CD4-positive, alpha-beta T cell treated with Interleukin-2 at 100 ng/mL for 4 hours (primary cell): ENCODE results near the gene DPH1.

Experiments
- DNase-seq: peaks from one replicate; pipeline ENCODE4 v3.0.0-alpha.2; 2020; ENCODE audit warnings: low spot score

The DPH1 gene

DNA sequence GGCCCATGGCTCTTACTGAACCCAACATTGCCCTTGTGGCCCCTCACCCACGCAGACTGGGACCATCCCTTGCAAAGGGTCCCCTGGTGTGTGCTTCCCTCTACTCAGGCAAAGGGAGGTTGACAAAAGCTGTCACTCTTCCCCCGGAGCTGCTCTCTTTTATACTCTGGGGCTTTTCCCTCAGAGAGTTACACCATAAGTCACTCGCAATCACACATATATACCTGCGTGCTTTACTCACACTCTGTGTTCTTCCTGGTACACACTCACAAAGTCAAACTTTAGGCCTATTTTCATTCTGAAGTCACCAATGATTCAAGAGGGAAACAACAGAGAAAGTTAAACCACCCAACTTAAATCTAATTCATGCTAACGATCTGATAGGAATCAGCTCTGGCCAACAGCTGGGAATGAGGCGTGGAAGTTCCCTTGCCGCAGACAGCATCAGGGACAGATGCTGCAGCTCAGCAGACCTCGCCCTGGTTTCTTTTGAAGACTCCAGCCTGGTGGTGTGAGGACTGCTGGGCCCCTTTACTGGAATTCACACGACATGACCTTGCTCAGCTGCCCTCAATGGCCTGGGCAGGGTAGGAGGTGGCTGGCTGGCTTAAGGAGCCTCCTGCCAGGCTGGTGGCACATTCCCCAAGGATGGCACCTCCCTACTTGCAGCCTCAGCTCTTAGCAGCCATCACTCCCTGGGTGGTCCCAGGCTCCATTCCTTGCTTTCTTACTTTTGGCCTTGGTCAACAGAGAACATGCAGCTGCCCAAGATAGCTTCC is 52.2 kb downstream of the DPH1 start:
- DNase-seq = no peak

GRCh38 chr17:2083613-2084035 is 53.7 kb downstream of the DPH1 start:
- DNase-seq = no peak

DNA sequence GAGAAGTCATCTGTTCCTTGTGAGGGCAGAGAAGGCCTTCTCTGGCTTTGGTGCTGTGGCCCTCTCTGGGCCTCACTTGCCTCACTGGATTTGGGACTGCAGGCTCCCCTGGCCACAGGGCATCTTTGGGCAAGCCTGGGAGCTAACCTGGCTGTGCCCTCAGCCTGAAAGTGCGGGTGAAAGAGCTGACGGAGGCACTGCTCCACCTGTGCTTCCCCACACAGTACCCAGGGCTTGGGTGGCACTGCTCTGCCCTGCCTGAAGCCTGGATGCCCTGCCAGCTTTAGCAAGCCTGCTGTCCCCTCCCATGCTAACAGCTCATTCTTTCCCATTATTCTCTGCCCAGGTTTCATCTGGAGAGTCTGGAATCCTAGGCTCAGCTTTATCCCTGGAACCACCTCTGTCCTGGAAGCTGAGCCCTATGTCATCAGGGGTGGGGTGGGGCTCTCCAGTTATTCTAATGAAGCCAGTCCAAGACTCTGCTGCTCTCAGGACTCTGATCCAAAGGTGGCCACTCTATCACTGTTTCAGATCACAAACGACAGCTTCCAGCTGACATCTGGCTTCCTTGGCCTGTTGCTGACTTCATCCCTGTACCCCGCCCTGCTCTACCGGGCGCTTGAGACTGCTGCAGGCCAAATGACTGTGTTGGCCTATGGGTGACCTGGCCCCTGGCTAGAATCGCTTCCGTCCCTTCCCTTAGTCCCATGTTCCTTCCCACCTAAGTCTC is 54.2 kb downstream of the DPH1 start:
- DNase-seq = no peak

DNA sequence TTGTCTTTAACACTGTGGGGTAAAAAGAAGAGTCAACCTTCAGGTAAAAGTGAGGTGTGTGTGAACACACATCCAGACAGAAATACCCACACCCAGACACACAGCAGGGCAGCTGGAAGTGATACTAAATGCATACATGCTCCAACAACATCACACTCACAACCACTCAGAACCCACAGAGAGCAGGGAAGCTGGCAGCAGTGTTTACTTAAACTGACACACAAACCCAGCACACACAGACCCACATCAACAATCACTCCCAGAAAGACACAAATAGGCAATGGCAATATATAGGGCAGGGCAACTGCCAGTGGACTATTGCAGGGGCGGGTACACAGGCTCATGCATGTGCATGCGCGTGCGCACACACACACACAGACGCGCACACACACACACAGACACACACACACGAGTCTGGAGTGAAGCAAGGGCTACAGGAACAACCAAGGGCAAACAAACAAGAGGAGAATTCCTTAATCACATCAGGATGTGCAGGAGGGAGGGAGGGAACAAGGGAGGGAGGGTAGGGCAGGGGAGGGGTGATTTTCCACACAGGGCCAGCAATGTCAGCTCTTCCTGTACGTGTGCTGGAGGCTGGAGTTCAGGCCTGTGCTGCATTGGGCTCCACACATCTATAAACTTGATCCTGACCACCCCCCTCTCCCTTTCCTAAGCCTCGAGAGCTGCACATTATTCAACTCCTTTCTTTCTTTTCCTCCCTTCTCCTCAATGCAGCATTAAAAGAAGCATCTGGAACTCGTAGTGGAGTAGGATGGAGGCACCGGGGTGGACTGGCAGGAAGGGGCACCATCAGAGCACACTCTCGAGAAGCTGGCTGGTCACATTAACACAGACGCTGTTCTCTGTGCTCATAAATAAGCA is 55.1 kb downstream of the DPH1 start:
- no peak for DNase-seq

DNA sequence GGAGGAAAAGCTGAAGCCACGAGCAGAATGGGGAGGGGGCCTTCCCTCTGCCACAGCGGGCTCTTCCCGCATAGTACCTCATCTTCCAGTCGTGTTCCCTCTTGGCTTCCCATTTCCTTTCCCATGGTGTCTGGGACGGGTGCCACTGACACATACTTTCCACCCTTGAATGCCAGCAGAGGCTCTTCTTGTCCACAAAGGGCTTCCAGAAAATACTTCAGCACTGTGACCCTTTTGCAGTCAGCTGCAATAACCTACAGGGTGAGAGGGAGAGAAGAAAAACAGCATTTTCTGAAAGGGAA is 55.6 kb downstream of the DPH1 start:
- DNase-seq = no peak

DNA sequence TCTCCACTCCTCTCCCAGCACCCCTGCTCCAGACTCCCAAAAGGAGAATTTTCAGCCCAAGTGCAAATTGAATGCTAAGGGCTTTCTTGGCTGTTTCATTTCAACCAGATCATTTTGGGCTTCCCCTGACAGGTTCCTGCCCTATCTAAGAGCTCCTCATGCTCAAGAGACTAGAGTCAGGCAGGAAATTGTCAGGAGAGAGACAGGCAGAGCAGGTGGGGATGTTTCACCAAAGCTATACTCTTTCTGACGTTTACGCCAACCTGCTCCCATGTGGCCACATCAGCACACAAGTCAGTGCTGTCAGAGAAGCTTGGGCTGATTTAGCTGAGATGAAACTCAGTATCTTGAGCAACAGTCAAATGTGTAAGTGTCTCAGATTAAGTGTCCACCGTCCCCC is 56.4 kb downstream of the DPH1 start:
- no peak for DNase-seq

- peak; percentile 50 for DNase-seq
These were observed 57.8 kb downstream of the DPH1 start for GRCh38 chr17:2087597-2088211.

DNA sequence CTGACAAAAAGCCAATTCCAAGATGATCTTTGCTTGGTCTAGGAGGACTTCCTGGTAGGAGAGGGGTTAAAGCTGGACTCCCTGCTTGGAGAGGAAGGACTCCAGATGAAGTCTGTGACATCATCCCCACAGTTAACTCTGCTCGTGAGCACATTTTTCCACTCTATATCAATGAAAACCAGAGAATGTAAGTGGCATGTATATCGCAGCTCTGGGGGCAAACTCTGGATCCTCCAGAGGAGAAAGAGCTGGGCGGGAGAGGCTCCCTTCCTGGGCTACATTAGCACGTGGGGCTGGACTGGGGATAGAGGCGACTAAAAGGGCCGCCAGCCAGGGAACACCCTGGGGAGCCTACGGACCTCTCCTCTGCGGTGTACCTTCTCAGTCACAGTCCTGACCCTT is 59.1 kb downstream of the DPH1 start:
- no peak for DNase-seq

DNA sequence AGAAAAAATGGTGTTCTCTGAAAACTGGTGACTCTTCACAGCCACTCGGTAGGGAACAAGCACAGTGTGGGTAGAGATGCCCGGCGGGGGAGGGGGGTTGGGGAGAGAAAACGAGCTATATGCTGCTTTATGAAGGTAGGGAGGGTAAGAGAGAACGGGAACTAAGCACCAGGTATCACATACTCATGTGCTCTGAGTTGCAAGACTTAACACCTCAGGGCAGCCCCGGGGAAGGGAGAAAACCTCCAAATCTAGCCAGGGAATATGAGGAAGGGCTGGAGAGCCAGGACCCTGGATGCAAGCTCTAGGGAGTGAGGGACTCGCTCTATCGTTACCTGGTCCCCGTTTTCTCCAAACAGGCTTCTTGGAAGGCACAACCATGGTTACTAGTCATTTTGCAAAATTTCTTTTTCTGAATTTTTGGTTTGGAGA is 60.3 kb downstream of the DPH1 start:
- DNase-seq = no peak

DNA sequence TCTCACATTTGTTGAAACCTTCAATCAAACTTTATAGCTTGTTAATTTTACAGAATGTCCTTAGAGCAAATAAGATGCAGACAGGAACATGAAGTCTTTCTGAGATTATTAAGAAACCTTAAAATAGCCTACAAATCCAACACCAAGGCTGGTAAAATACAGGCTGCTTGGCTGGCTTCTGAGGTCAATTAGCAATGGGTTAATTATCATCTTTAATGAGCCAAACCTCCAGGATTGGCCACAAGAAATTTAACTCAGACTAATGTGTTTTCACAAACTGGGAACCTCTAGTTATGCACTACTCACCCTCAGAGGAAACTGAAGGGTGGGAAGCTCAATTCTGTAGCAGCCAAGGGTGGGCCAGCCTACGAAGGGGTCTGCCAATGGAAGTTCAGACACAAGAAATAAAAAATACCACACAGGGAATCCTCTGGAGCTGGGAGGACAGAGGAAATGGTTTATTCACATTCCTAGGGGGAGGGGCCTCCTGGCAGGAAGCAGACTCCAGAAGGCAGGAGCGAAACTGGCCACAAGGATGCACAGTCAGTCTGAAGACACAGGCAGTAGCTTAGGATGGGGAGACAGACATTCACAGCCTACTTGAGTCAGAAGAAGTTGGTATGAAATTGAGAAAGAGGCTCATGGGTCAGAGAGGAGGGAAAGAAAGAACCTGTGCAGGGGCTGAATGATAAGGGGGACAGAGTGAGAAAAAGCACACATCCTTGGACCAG is 61.0 kb downstream of the DPH1 start:
- no peak for DNase-seq

DNA sequence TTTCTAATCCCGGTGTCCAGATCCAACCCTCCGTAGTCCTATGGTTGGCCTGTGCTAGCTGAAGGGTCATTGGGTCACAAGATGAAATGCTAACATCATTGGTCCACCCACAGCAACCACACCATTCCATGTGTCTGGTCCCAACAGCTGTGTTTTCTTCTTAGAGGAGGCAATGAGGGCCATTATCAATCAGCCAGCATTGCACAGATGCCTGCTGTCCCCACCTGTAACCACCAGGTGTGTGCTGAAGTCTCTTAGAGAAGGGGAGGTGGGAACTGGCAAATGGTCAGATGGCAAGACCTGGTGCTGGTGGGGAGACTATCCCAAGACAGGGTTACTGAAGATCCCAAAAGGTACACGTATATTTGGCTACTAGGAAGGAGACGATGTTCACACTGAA is 62.3 kb downstream of the DPH1 start:
- DNase-seq = no peak

GRCh38 chr17:2093349-2093748 is 63.4 kb downstream of the DPH1 start:
- DNase-seq = no peak
